Stimulated activated CD4-positive, alpha-beta T cell treated with anti-CD3 and anti-CD28 coated beads, TNF-alpha, amount 100 ng/mL, for 4 hours (primary cell): ENCODE data around the gene RCC2.

ENCODE experiments used
- DNase-seq, 3 experiments: peaks; one replicate each; pipeline ENCODE4 v3.0.0-alpha.2; 2020; ENCODE audit warnings: low read depth in 3 of 3

The RCC2 gene

DNA sequence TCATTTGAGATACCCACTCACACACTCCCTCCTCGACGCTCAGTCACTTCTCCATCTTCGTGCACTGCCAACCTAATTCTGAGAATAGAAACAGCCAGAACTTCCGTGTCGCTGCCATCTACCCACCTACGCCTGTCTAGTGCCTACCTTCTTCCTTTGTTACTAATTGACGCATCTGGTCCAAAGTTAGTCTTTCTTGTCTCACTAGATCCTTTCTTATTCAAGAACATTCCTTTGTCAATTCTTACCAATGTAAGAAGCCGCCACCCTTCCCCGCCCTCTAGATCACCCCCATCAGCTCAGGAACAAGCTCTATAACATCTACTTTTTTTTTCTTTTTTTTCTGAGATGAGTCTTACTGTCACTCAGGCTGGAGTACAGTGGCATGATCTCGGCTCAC lies 63.8 kb downstream of the RCC2 start:
- no peak for DNase-seq

GRCh38 chr1:17372955-17373354 lies 66.5 kb downstream of the RCC2 start:
- DNase-seq = no peak

DNA sequence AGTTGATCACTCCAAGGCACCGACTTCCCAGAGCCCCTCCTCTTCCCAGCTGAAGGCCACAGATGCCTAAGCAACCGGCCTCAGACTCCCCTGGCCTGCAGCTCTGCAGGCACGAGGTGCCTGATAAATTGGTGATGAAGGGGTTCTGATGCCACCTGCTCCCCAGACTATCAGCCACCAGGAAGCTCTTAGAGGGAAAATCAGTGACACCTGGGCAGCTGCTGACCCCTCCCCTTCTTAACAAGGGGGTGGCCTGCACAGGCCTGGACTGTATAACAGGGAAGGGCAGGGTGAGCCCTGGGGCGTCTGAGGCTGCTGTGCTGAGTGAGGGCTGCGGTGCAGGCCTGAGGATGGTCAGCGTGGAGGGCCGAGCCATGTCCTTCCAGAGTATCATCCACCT lies 67.6 kb downstream of the RCC2 start, which contains the start of gene PADI6:
Gene PADI6 (plus strand): TSS at position 301 of the 400 bp plus-strand sequence. CDS start 50 bp downstream, at position 351.
- no peak for DNase-seq

DNA sequence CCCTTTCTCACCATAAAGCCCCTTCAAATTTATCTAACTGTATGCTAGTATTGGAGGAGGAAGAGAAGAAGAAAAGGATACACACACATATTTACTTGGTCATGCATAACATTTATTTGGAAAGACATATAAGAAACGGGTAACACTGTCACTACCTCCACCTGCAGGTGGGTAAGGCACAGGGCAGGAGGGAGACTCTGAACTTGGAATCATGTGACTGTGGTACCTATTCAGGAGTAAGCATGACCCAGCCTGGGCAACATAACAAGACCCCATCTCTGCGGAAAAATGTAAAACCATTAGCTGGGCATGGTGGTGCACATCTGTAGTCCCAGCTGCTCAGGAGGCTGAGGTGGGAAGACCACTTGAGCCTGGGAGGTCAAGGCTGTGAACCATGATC lies 68.9 kb downstream of the RCC2 start:
- no peak for DNase-seq

DNA sequence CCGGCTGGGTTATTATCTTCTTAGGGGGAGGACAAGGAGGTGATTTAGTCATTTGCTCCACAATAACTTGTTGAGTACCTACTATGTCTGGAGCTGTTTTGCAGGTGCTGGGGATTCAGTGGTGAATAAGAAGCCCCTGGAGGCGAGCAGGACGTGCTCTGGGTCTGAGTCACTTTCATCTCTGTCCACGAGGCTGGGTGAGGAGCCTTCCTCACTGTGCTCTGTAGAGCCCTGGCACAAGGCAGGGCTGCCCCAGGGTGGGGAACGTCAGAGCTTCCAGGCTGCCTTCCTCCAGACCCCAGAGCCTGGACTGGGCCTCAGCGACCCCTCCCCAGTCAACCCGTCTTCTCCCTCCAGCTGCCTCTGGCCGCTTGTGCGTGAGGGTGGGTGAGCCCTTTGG lies 70.0 kb downstream of the RCC2 start:
- DNase-seq = no peak

GRCh38 chr1:17365293-17365692 lies 74.2 kb downstream of the RCC2 start:
- DNase-seq = no peak

DNA sequence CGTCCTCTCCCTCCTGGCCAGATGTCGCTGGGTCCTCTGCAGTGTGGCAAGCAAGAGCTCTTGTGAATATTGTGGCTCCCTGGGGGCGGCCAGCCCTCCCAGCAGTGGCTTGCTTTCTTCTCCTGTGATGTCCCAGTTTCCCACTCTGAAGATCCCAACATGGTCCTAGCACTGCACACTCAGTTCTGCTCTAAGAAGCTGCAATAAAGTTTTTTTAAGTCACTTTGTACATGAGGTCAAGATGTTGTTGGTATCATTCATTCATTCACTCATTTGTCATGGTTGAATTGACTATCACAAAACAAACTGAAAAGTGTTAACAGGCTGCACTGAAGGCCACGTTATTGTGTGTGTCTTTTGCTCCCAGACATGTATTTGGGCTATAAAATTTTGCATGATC lies 75.7 kb downstream of the RCC2 start:
- DNase-seq = no peak

DNA sequence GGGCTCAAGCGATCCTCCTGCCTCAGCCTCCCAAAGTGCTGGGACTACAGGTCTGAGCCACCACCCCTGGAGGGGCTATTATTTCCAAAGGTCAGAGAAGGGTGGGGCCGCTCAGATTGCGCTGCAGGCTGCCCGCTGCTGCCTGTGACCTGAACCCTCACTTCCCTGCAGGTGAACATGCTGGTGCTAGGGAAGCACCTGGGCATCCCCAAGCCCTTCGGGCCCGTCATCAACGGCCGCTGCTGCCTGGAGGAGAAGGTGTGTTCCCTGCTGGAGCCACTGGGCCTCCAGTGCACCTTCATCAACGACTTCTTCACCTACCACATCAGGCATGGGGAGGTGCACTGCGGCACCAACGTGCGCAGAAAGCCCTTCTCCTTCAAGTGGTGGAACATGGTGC lies 76.1 kb downstream of the RCC2 start:
- DNase-seq = no peak

DNA sequence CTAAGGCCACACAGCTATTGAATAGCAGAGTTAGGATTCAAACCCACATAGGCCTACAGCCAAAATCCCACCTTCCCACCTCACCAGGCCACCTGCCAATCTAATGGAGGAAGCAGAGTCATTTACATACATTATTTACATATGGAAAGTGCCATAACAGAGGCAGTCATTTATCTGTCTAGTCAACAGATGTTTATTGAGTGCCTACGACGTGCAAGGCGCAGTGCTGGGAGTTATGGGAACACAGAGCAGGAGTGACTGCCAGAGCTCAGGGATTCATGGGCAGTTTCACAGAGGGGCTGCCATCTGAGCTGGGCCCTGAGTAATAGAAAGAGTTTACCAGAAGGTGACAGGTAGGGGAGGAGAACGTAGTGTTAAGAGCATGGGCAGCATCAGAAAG lies 77.8 kb downstream of the RCC2 start:
- no peak for DNase-seq

GRCh38 chr1:17360272-17360956 lies 79.1 kb downstream of the RCC2 start:
- DNase-seq = no peak

GRCh38 chr1:17359808-17360207 lies 79.7 kb downstream of the RCC2 start:
- DNase-seq = no peak

DNA sequence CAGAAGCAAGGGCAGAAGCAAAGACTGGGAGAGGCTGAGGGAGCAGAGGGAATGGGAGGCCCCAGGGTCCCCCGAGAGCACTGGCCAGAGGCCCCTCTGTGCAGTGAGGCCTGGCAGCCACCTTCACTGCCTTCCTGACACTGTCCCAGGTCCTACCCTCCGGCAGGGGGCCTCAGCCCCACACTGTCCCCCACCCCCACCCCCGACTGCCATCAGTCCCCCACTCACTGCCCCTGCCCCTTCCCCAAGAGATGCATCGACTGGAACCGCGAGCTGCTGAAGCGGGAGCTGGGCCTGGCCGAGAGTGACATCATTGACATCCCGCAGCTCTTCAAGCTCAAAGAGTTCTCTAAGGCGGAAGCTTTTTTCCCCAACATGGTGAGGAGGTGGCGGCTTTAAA lies 80.4 kb downstream of the RCC2 start:
- no peak for DNase-seq

DNA sequence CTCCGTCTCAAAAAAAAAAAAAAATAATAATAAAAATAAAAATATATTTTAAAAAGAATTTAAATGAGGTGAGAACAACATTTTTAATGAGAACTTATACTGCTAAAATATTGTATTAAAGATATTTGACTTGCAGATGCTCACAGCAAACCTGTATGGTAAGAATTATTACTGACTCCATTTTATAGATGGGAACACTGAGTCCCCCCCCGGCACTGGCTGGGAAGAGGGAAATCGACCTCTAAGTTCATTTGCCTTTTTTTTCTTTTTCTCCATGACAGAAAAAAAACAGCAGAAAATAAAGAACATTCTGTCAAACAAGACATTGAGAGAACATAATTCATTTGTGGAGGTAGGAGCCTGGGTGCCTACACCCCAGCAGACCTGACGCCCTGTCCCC lies 80.9 kb downstream of the RCC2 start:
- no peak for DNase-seq
